CD4-positive, alpha-beta T cell treated with Interleukin-12 subunit alpha and Interleukin-12 subunit beta, for 1 hour (primary cell): ENCODE measurements around the gene PDZK1IP1.
"Not testable (repeated sequence)": the region's sequence is repeated elsewhere in the genome, so short reads cannot be mapped to it uniquely, and the experiment has no call there.

ENCODE experiments used
- DNase-seq: peaks from one replicate; pipeline ENCODE4 v3.0.0-alpha.2; 2020

PDZK1IP1 gene

DNA sequence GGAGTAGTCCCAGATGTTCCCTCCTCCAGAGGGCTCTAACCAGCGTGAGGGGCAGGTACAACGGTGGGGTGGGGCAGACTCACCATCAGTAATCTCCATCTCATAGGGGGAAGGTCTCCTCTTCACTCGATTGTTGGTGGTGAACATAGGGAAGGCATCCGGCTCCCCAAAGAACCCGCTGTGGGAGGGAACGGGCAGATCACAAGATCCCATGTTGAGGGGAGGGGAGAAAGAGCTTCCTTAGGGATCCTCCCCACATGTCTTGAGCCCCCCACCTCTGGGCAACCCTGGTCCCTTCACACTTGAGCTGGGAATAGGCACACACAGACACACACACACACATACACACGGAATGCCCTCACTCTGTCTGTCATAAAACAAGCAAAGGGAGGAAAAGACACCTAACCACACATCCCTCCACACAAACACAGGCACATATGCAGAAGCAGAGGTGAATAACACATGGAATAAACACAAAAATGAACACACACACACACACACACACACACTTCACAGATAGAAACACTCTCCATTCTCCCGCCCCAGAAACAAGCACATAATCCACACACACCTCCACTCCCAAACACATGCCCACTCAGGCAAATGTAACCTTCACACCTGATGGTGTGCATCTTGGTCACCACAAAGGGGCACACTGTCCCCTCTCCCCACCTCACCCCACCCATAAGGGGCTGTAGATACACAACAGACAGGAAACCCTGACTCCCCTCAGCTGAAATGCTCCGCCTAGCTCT, 34.3 kb upstream of the PDZK1IP1 start:
- DNase-seq: no peak

GRCh38 chr1:47223174-47223920, 33.5 kb upstream of the PDZK1IP1 start:
- DNase-seq: no peak

DNA sequence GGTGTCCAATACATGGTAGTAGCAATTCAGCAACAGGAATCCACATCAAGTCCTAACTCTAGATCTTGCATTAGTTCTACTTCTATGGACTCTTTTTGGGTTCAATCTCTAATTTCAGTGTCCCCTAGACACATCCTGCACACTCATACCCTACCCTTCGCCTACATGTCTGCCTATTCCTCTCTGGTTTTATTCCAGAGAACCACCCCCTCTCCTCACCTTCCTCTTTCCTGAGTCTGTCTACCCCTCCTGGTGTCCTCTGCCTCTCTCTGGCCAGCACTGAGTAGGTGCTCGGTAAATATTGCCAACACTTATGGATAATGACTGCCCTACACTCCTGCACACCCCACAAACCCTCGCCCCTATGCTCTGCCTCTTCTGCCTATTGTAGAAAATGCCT, 32.6 kb upstream of the PDZK1IP1 start:
- no peak for DNase-seq

DNA sequence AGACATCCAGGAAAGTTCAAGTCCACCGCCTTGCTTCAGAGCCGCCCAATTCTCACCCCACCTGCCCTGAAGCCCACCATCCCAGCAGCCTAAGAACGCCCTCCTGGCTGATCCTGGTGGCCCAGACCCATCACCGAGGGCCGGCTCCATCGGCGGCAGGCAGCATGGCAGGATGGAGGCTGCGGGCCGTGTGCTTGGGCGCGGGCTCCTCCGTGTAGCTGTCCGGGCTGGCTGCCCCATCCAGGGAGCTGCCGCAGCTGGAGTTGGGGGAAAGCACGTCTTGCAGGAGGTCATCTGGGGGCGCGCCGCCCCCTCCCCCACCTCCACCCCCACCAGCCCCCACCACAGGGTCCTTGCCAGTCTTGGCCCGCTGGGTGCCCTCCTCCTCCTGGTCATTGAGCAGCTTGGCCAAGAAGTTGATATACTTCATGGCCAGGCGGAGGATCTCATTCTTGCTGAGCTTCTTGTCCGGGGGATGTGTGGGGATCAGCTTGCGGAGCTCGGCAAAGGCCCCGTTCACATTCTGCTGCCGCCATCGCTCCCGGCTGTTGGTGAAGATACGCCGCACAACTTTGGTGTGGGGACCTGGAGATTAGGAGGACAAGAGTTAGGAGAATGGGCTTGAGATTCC, 29.9 kb upstream of the PDZK1IP1 start:
- no peak for DNase-seq

DNA sequence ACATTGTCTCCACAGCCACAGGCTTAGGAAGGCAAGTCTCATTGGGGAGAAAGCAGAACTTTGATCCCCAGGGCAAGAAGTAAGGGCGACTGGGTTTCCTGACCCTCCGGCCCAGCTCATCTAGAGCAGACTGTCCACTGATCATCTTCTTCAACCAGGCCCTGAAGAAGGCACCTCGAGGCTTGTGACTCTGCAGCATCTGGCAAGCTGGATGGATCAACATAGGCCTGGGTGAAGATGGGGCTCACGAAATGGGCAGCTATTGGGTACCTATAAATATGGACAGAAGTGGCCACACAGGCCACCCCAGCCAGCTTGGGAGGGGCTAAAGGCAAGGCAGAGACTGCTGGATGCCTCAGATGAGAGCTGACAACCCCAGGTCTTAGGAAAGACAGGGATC, 29.2 kb upstream of the PDZK1IP1 start:
- no peak for DNase-seq

DNA sequence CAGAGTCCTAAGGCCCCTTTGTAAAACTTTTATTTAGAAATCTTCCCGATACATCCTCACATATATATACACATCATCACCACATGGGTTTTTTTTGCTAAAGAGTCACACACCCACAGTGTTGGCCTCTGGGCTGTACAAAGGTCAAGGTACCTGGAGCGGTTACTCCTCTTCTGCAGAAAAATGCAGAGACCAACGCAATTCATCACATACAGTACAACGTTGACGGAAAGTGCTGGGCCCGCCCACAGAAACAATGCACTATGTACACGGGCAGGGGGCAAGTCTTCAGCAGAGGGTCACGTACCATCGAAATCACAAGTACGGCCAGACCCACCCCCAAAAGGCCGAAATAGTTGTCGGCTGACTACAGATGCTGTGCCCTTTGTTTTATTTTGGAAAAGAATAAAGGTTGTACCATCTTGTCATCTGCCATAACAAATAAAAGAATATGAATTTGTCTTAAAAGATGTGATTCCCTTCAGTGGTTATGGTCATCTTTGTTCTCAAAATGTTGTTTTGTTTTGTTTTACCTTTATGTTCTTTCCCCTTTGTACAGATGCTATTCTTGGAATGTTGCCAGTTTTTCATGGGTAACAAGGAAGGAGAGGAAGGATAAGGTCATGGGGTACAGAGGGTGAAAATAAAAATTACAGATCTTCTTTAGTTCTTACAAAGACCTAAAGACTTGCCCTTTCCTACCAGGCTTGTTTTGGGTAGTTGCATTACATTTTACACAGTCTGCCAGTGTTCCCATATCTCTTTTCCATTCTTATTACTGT, 26.6 kb upstream of the PDZK1IP1 start:
- DNase-seq: no peak

- DNase-seq: no peak
These were observed 25.9 kb upstream of the PDZK1IP1 start for GRCh38 chr1:47215713-47216112.

DNA sequence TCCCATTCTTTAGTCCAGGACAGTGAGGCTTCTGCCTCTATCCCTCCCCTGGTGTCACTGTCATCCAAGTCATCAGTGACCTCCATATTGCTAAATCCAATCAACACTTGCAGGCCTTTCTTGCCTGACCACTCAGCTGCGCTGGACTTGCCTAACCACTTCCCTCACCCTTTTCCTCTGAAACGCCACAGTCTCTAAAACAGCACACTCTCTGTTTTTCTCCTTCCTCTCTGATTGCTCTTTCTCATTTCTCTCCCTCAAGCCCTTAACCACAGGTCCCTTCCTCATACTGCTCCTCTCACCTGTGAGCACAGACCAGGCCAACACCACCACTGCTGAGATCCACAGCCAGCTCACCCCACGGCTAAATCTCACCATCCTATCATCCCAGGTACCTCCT, 24.7 kb upstream of the PDZK1IP1 start:
- no peak for DNase-seq

- no peak for DNase-seq
These were observed 23.6 kb upstream of the PDZK1IP1 start for GRCh38 chr1:47213230-47213963.

GRCh38 chr1:47212636-47213229, 22.9 kb upstream of the PDZK1IP1 start:
- DNase-seq: no peak

- DNase-seq: no peak
These were observed 22.0 kb upstream of the PDZK1IP1 start for GRCh38 chr1:47211796-47212269.

GRCh38 chr1:47210666-47211065, 20.8 kb upstream of the PDZK1IP1 start:
- DNase-seq: no peak

- DNase-seq: no peak
These were observed 20.0 kb upstream of the PDZK1IP1 start for GRCh38 chr1:47209725-47210325.

DNA sequence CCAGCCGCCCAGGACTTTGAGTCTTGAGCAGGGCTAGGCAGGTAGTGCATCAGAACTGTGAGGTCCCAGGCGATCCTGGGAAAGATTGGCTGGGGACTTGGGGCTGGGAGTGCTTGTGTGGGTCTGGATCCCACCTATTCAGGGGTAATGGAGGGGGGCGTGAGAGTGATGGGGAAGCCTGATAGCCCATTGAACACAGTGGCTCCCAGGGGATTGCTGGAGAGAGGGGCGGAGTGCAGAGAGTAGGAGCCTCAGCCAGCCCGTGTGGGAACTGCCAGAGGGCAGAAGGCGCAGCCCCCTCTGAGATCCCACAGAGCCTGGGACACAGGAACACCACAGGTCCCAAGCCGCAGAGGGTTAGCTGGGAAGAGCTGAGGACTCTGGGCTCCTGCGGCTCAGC, 19.3 kb upstream of the PDZK1IP1 start:
- DNase-seq: no peak

DNA sequence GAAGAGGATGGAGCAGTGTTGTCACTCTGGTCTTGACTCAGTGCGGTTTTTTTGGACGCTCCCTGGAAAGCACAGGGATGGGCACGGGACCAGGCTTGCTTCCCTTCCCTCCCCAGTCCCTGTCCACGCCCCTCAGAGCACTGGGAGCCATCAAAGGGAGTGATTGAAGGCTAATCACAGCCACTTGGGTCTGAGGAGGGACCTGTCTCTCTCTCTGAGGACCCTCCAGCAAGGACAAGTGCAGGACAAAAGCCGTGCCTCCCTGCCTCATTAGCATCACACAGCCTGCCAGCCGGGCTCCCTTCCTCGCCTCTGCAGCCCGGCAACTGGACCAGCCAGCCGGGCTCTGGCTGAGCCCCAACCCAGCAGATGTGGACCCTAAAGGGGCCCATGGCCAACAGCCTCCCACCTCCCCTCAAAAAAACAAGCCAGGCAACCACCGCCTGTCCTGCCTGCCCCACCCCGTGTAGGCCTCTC, 18.6 kb upstream of the PDZK1IP1 start:
- DNase-seq: no peak

DNA sequence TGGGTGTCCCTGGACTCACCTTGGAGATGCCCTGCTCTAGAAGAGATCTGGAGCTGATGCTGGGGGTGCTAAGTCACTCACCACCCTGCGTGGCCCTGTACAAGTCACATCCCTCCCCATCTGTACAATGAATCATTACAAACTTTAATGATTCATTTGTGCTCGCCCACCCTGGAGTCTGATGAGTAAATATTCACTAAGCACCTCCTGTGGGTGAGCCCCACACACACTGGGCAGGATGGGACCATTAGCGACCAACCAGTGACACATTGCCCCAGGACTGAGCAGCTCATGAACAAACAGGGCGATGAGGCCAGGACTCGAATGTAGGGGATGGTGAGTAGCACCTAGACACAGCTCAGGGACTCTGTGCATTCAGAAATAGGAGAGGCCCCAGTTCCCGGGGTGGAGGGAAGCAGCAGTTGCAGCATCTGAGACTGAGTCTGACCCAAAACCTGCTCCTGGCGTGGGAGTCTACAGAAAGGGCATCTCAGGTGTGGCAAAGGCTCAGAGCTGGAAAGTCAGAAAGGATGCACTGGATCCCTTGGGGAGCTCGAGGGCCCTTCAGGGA, 18.1 kb upstream of the PDZK1IP1 start:
- DNase-seq: no peak

DNA sequence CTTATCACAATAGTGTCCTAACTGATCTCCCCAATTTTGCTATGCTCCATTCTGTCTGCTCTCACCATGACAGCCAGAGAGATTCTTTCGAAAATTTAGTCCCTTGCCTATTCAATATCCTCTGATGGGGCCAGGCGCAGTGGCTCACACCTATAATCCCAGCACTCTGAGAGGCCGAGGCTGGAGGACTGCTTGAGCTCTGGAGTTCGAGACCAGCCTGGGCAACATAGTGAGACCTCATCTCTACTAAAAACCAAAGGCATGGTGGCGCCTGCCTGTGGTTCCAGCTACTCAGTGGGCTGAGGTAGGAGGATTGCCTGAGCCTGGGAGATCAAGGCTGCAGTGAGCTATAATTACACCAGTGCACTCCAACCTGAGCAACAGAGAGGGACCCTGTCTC, 16.1 kb upstream of the PDZK1IP1 start:
- DNase-seq: no peak

- DNase-seq: not testable (repeated sequence)
These were observed 13.7 kb upstream of the PDZK1IP1 start for GRCh38 chr1:47203504-47203903.

- no peak for DNase-seq
These were observed 11.3 kb upstream of the PDZK1IP1 start for GRCh38 chr1:47201179-47201578.

DNA sequence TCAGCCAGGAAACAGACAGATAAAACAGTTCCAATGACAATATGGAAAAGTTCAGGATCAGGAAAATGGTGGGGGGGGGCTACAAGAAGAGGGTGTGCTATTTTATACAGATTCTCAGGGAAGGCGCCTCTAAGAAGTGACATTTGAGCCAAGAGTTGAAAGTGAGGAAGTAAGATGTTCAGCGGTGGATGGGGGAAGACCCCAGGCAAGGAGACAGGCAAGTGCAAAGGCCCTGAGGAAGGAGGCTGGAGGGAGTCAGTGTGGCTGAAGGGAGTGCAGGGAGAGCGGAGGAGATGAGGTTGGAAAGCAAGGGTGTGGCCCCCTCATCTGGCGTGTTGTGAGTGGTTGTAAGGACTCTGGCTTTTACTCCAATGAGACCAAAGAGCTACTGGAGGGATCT, 8.4 kb upstream of the PDZK1IP1 start:
- DNase-seq: no peak

GRCh38 chr1:47196622-47197021, 6.8 kb upstream of the PDZK1IP1 start:
- DNase-seq: no peak
